ENCODE results near the gene NRIP2. TPM values are rescaled to one million over a fixed set of nuclear protein-coding genes. Genes with fewer than 3 reads are reported as not detected.

Gene NRIP2
- total and polyA plus RNA-seq, 3 donors from 2014 or later, result 2.6 to 10.6 (median 2.8) TPM

- Histone ChIP-seq H3K4me1 (no peaks in the 10 kb centered on the region), H3K4me3 (no peak overlapping the region), H3K27ac (no peak overlapping the region), H3K36me3 (ENCODE audit: low read depth, missing control alignments) (no peaks in the 10 kb centered on the region), H3K27me3 (no peaks in the 10 kb centered on the region), H3K9me3 (no peaks in the 10 kb centered on the region)
- no peak for DNase-seq
- WGBS, 2 donors, result 92 to 95% methylated on average over 6 of the region's 6 CpGs
- intact Hi-C loops (cut with DNase I; ENCODE audit: low total_unique reads), result no loop called here
- TF ChIP-seq, protein P1, sequence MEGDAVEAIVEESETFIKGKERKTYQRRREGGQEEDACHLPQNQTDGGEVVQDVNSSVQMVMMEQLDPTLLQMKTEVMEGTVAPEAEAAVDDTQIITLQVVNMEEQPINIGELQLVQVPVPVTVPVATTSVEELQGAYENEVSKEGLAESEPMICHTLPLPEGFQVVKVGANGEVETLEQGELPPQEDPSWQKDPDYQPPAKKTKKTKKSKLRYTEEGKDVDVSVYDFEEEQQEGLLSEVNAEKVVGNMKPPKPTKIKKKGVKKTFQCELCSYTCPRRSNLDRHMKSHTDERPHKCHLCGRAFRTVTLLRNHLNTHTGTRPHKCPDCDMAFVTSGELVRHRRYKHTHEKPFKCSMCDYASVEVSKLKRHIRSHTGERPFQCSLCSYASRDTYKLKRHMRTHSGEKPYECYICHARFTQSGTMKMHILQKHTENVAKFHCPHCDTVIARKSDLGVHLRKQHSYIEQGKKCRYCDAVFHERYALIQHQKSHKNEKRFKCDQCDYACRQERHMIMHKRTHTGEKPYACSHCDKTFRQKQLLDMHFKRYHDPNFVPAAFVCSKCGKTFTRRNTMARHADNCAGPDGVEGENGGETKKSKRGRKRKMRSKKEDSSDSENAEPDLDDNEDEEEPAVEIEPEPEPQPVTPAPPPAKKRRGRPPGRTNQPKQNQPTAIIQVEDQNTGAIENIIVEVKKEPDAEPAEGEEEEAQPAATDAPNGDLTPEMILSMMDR (IDR thresholded peaks at IDR 0.05), result no peak
- TF ChIP-seq POLR2A (IDR thresholded peaks at IDR 0.05), result no peak
Measured at GRCh38 chr12:2829275-2829674, 5.6 kb downstream of the NRIP2 start.

GRCh38 chr12:2826721-2827515 lies 7.9 kb downstream of the NRIP2 start:
- Histone ChIP-seq H3K36me3 (ENCODE audit: low read depth, missing control alignments) (no peaks in the 10 kb centered on the region), H3K4me3 (no peak overlapping the region), H3K27me3 (no peaks in the 10 kb centered on the region), H3K9me3 (no peaks in the 10 kb centered on the region), H3K4me1 (no peaks in the 10 kb centered on the region), H3K27ac (no peak overlapping the region)
- TF ChIP-seq, protein P1 (IDR thresholded peaks at IDR 0.05), result no peak
- no peak for TF ChIP-seq POLR2A (IDR thresholded peaks at IDR 0.05)
- intact Hi-C loops (cut with DNase I; ENCODE audit: low total_unique reads), result no loop called here
- WGBS, 2 donors, result 84 to 93% methylated on average over 14 of the region's 14 CpGs
- DNase-seq, result no peak

GRCh38 chr12:2826036-2826435 lies 8.8 kb downstream of the NRIP2 start:
- Histone ChIP-seq H3K27me3 (no peaks in the 10 kb centered on the region), H3K4me3 (no peak overlapping the region), H3K36me3 (ENCODE audit: low read depth, missing control alignments) (no peaks in the 10 kb centered on the region), H3K4me1 (no peaks in the 10 kb centered on the region), H3K9me3 (no peaks in the 10 kb centered on the region), H3K27ac (no peak overlapping the region)
- intact Hi-C loops (cut with DNase I; ENCODE audit: low total_unique reads), result no loop called here
- 92 to 95% methylated on average over 3 of the region's 3 CpGs for WGBS, 2 donors
- TF ChIP-seq, protein P1 (IDR thresholded peaks at IDR 0.05), result no peak
- TF ChIP-seq POLR2A (IDR thresholded peaks at IDR 0.05), result no peak
- no peak for DNase-seq

- no peak overlapping the region for H3K4me3 ChIP-seq
- H3K27me3 ChIP-seq, result no peaks in the 10 kb centered on the region
- no peaks in the 10 kb centered on the region for H3K9me3 ChIP-seq
- no peaks in the 10 kb centered on the region for H3K4me1 ChIP-seq
- H3K36me3 ChIP-seq (ENCODE audit: low read depth, missing control alignments), result no peaks in the 10 kb centered on the region
- no peak for DNase-seq
- WGBS, 2 donors, result 74 to 86% methylated on average over 4 of the region's 4 CpGs
- TF ChIP-seq POLR2A (IDR thresholded peaks at IDR 0.05), result no peak
- TF ChIP-seq, protein P1 (IDR thresholded peaks at IDR 0.05), result no peak
- intact Hi-C loops (cut with DNase I; ENCODE audit: low total_unique reads), result no loop called here
- no peak overlapping the region for H3K27ac ChIP-seq
Measured at GRCh38 chr12:2825132-2825531, 9.7 kb downstream of the NRIP2 start.

- no peaks in the 10 kb centered on the region for H3K4me1 ChIP-seq
- no peaks in the 10 kb centered on the region for H3K27me3 ChIP-seq
- intact Hi-C loops (cut with DNase I; ENCODE audit: low total_unique reads), result no loop called here
- no peaks in the 10 kb centered on the region for H3K9me3 ChIP-seq
- no peak for TF ChIP-seq POLR2A (IDR thresholded peaks at IDR 0.05)
- TF ChIP-seq, protein P1 (IDR thresholded peaks at IDR 0.05), result no peak
- H3K4me3 ChIP-seq, result no peak overlapping the region
- WGBS, 2 donors, result 68 to 88% methylated on average over 6 of the region's 6 CpGs
- H3K27ac ChIP-seq, result no peak overlapping the region
- no peaks in the 10 kb centered on the region for H3K36me3 ChIP-seq (ENCODE audit: low read depth, missing control alignments)
- DNase-seq, result no peak
Measured at GRCh38 chr12:2824541-2824940, 10.3 kb downstream of the NRIP2 start.

All from testis (tissue), 3 donors.